IPS-NIHi7 (cell line): ENCODE measurements around the gene PRICKLE2.

Source experiments
- DNase-seq: peaks from one replicate; pipeline ENCODE4 v3.0.0; 2012; ENCODE audit warnings: mixed read lengths; ENCODE audit errors: extremely low spot score

The PRICKLE2 gene

DNA sequence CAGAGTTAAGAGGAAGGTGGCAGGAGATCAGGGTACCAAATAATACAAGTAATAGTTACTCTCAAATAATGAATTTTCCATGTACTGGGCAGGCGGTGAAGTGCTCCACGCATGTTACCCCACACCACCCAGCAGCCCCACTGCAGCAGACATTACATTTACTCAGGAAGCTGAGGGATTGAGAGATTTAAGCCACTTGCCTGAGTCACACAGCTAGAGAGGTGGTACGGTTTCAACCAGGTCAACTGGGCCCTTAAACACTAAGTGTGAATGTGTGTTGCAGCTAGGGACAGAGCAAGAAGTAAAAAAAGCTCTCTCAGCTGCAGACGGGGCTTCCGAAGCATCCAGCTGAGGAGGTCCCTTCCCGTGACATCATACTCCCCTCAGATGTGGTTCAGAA, 91.3 kb downstream of the PRICKLE2 start:
- no peak for DNase-seq

DNA sequence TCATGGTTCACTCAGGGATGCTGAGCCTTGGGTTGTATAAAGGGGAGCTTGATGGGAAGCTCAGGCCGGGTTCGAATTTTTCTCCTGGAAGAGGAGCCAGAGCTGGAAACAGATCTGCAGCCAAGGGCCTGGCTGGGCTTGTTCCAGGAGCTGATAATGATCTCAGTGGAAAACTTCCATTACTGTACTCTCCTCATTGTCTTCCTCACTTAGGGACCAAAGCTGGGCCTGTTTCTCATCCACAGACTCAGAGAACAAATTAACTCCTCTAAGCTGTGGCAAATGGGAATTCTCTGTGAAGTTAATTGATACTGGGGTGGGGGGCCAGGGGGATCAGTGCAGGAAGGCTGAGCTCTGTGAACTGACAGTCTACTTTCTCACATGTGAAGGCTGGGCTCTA, 92.0 kb downstream of the PRICKLE2 start:
- DNase-seq, result no peak

DNA sequence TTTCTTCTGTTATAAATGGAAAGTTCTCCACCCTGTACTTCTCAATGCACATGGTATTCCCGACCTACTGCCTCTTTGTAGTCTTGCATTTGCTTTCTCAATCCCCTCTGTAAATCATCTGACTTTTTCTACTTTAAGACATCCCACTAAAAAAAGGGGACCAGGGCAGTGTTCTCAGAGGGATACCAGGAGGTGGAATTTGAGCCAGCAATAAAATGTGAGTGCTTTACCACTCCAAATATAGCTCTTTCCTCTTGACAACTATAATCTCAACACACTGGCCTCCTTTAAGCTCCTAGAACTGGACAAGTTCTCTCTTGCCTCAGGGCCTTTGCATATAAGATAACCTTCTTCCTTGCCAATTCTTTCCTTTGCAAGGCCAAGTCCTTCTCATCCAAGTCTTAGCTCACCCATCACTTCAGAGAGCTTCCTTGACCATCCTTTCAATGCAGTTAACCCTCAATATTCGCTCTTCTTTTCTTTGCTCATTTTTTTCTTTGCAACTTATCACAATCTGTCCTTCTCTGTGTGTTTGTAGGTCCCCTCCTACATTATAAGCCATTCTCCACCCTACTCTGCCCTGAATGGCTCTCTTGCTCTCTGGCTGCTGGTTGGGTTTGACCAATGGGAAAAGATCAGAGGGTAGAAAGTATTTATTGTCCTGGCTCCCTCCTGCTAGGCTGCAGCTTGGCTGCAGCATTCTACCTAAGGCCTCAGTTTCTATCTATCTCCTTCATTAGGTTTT, 93.4 kb downstream of the PRICKLE2 start:
- no peak for DNase-seq

DNA sequence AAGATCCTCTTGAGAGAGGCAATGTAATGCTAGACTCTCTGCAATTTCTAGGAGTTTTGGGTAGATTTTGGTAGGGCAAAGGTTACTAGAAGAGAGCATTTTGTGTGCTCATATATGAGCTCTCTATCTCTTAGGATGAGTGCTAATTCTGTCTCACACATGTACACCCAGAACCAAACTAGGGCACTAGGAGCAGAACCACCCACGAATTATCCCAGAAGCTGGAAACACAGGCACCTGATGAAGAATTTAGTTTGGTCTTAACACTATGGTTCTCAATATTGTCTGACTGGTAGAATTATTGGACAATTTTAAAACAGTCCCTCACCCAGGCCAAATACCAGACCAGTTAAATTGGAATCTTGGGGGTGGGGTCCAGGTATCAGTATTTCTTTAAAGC, 94.8 kb downstream of the PRICKLE2 start:
- no peak for DNase-seq

DNA sequence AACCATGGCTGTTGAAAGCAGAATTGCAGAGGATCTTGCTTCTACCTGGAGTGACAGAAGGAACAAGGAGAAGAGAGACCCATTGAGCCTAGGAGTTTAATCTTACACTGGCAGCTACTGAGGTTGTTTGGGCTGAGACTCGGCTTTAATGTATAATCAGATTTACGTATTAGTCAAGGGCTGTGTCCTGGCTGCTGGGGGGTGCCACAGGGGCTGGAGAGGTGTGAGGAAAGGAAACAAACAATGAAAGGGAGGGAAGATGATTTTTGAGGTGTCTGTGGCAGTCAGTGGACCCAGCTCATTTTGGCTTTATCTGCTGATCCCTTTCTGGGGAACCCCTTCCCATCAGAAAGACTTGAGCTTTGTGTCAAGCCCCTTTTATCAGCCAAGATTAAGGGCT, 95.7 kb downstream of the PRICKLE2 start:
- no peak for DNase-seq

DNA sequence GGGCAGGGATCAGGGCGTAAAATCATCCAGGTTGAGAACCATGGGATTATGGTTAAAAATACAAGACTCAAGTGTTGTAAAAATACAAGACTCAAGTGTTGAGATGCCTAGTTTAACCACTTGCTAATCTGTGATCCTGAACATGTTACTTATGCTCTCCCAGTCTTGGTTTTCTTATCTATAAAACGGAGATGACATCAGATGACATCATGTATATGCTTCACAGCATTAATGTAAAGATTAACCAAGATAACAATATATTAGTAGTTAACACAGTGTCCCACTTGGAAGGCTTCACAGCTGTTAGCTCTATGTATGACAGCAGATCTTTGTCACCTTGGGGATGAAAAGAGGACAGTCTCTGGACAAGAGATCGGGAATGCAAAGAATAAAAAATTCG, 96.2 kb downstream of the PRICKLE2 start:
- no peak for DNase-seq

DNA sequence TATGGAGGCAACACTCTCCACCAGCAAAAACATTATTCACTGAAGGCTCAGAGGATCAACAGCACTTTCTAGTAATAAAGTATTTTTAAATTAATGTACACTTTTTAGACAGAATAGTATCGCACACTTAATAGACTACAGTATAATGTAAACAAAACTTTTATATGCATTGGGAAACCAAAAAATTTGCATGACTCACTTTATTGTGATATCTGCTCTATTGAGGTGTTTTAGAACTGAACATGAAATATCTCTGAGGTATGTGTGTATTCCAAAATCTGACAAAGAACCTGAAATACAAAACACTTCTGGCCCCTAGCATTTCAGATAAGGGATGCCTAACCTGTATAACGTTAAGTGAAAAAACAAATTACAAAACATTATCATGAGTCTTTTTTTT, 99.7 kb downstream of the PRICKLE2 start:
- no peak for DNase-seq

DNA sequence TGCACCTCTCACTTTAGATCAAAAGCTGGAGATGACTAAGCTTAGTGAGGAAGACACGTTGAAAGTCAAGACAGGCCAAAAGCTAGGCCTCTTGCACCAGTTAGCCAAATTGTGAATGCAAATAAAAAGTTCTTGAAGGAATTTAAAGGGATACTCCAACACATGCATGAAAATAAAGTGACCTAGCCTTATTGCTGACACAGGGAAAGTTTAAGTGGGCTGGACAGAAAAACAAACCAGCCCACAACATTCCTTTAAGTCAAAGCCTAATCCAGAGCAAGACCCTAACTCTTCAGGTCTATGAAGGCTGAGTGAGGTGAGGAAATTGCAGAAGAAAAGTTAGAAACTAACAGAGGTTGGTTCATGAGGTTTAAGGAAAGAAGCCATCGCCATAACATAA, 101.3 kb downstream of the PRICKLE2 start:
- DNase-seq, result no peak

DNA sequence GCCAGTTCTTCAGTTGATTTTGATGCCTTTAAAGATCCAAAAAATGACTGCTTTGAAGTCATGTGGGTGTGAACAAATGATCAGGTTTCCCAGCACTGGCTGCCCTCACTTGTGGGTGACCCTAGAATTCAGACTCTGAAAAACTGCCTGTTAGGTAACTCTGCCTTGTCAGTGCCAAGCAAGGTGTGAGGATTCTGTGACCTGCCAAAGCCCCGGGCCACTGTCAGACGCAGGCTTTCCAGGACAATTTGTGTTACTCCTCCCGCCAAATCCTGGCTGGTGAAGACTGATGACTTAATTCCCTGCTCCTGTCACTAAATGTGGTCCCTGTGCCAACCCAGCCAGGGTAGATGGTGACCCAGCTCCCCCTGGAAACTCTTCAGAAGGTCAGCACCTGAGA, 102.8 kb downstream of the PRICKLE2 start:
- no peak for DNase-seq

DNA sequence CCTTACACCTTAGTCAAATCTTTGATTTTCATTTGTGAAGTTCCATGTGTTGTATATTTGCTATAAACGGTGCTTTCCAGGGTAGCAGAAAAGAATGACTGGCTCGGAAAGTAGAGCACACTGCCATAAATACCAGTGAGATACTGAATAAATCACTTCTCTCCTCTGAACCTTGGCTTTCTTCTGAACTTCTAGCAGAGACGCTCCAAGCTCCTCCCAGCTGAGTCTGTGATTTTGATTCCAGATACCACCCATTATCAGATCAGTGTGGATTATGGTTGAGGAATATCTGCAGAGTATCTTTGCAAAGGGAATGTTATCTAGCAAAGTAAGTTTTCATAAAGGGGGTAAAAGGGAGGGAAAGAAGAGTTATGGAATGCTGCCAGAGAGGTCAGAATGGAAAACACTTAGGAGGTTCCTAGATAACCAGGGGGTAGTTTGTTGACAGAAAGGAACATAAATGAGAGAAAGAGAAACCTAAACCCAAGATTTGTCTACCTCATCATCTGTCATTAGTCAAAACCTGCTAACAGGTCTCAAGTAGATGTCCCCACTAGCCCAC, 103.4 kb downstream of the PRICKLE2 start:
- DNase-seq, result no peak

DNA sequence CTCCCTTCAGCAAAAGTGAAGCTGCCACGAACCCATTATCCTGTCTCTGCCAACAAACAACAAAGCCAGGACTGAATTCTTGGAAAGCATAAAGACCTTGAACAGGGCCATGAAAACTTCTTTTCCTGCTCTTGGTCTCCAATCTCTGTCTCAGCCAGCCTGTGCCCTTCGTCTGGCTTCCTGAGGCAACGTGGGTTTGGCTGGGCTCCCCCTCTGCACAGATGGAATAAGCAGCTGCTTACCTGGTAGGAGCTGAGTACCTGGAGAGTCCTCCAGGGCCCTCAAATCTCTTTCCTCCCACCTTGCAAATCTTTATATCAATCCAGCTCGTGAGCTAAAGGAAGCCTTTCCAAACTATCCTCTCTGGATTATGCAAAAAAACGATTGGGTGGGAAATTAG, 104.4 kb downstream of the PRICKLE2 start:
- DNase-seq, result no peak

DNA sequence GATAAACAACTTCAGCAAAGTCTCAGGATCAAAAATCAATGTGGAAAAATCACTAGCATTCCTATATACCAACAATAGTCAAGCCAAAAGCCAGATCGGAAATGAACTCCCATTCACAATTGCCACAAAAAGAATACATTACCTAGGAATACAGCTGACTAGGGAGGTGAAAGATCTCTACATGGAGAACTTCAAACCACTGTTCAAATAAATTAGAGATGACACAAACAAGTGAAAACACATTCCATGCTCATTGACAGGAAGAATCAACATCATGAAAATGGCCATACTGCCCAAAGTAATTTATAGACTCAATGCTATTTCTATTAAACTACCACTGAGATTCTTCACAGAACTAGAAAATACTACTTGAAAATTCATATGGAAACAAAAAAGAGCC, 107.8 kb downstream of the PRICKLE2 start:
- no peak for DNase-seq

DNA sequence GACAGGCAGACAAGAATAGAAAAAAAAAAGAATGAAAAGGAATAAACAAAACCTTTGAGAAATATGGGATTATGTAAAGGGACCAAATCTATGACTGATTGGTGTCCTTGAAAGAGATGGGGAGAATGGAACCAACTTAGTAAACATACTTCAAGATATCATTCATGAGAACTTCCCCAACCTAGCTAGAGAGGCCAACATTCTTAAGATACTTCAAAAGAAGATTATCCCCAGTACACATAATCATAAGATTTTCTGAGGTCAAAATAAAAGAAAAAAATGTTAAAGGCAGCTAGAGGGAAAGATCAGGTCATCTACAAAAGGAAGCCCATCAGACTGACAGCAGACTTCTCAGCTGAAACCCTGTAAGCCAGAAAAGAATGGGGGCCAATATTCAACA, 110.6 kb downstream of the PRICKLE2 start:
- no peak for DNase-seq

DNA sequence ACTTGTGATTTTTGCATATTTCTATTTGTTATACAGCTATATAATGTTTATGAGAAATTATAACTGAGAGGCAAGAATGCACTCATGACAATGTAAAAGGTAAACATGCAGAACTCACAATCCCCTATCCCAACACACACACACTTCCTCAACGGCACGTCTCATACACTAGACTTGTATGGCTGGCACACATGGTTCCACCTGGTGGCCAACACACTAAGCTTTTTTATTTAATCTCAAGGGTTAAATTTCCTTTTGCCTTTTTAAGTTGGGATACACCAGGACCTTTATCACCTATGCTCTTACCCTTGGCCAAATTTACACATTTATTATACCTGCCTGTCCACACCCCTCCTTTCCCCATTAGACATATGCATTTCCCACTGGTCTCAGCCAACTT, 113.4 kb downstream of the PRICKLE2 start:
- no peak for DNase-seq

DNA sequence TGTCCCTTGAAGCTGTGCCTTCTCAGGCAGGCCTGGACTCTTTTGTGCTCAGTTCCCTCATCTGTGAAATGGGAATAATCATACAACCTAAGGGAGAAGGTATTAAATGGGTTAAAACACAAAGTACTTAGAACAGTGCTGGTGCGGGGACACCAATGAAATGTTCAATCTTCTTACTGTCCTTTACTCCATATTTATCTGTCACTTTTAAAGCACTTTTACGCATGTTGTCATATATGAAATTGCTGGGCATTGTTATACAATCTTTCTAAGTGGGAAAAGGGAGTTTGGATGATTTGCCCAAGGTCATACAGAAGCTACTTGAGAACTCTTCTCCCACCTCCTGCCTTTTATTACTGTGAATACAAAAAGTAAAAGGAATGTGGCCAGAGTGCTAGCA, 114.2 kb downstream of the PRICKLE2 start:
- no peak for DNase-seq

DNA sequence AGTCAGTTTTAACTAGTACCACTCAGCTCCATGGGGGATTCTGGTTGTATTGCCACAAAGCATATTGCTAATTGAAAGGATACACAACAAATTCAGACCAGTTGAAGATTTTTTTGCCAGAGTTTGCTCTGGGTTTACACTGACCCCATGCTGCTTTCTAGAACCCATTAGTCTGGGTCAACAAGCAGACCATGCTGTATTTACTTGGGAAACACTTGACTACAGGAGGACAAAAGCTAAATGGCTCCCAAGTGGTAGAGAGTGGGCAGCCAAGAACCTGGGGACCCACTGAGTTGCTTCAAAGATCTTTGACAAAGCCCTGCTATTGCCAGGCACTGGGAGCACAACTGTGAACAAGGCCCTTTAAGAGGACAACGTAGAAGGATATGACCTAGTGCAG, 115.2 kb downstream of the PRICKLE2 start:
- no peak for DNase-seq

DNA sequence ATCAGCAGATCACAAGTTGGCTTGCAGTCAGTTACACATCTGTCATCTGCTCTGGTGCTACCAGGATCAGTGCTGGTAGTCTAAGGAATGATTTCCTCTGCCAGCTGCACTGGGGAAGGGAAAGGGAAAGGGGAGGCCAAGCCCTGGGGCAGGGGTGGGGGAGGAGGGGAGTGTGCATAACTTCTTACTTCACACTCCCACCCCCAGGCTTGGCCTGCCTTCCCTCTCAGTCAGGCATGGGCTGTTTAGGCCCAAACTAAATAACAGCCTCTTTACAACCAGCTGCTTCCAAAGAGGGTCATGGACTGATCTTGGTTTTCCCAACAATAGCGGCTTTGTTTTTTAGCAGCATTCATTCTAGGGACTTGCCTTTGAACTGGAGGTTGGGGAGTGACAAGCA, 115.8 kb downstream of the PRICKLE2 start:
- DNase-seq, result peak; percentile 33

DNA sequence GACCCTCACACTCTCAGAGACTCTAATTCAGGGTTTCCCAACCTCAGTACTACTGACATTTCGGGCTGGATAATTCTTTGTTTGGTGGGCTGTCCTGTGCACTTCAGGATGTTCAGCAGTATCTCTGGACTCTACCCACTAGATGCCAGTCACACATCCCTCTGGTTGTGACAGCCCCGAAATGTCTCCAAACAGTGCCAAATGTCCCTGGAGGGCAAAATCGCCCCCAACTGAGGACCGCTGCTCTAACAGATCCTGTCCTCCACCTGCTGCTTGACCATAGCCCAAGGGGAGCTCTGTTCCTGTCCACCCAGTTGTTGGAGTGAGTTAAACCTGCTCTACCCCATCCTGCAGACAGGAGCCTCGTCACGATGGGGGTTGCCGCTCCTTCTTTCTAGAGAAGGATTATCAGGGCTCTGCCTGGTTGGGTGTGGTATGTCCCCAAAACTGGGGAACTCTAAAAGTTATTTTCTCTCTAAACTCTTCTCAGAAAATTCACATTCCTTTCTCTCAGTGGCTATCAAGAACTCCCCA, 116.4 kb downstream of the PRICKLE2 start:
- no peak for DNase-seq

DNA sequence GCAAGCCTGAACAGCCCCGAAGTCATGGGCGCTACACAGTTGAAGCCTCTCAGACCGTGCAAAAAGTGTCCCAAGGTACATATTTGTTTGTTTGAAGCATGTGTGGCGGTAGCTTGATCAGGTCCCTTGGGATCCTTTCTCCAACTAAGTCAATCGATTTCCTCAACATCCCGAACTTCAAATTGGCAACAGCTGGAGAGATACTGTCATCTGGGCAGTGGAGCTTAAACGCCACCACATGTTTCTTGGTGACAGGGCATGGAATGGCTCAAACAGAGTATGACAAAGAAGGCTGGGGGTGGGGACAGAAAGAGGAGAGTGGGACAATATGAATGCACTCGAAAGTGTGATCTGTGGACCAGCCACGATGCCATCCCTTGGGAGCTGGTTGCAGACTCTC, 117.0 kb downstream of the PRICKLE2 start:
- no peak for DNase-seq

DNA sequence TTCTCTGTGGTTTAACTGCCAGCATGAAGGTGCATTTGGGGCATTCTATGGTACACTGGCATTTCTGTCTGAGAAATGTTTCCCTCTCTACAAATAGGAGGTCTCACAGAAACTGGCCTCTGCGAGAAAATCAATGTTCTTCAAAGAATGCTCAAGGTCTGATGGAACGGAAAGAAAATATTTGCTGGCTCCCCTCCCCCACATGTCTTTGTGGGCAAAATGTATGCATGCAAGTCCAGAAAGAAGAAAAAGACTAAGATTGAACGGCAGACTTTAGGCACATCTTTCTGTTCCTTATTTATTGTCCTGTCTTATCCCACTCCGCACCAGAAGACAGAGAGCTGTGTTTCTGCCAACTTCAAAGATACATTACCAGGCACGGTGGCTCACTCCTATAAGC, 118.1 kb downstream of the PRICKLE2 start:
- no peak for DNase-seq

DNA sequence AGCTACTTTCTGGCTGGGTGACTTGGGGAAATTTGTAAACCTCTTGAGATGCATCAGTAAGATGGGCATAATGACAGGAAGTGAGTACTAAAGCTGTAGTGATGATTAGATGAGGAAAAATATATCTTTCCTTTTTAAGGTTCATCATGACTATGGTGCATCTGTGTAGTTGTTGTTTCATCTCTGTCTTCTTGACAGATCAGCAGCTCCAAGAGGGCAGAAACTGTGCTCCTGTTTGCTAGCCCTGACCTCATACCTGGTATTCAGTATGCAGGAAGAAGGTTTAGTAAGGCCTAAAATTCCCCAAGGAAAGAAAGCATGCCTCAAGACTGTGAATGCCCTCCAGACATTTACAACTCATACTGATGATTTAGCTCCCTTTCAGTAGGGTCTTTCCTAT, 119.5 kb downstream of the PRICKLE2 start:
- DNase-seq, result no peak

DNA sequence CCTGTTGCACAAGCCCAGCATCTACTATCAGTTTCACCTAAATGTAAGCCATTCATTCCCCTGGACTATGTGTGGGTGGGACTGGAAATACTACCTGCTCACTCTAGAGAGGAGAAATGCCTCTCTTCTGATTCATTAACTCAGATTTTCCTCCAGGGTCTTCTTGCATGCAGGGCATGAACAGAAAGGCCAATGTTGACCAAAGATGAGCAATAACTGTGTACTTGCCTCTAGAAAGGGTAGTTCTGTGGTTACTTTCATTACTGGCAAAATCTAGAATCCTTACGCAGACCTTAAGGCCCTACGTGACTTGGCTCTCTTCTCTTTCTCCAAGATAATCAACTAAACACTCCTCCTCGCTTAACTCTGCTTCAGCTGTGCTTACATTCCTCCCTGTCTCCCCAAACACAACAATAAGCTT, 120.6 kb downstream of the PRICKLE2 start:
- no peak for DNase-seq

DNA sequence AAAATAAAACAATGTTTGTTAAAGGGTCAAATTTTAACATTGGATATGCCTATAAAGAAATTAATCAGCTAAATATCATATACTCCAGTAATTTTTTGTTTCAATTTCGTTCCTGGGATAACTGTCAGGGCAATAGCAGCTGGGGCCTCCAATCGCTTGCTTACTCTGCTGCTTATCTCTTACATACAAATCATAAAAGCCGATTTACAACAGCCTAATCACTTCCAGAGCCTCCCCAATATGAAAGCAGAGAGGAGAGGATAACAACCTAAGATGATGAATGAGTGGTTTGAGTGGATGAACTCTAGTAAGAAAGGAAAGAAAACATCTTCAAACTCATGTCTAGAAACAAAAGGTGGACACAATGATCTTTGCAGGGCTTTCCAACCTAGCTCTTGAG, 121.3 kb downstream of the PRICKLE2 start:
- DNase-seq, result no peak

DNA sequence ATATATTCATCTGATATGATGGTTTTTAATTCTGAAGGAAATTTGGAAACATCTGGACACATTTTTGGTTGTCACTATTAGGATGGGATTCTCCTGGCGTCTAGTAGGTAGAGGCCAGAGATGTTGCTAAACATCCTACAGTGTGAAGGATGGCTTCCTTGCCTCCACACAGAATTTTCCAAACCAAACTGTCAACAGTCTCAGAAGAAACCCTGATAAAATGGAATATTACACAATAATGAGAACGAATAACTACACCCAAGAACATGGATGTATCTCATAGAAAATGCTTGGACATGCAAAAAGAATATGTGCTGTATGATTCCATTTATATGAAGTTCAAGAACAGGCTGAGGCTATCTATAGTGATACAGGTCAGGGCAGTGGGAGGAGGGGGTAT, 122.1 kb downstream of the PRICKLE2 start:
- no peak for DNase-seq
